Cardiac fibroblast (primary cell): ENCODE measurements around the gene DYNAP.
A peak's percentile ranks its signal among the peaks of the same experiment; 100 is the strongest.

ENCODE experiments used
- DNase-seq, 2 donors: peaks; one replicate each; pipeline versions ENCODE4 v3.0.0 to v3.0.0-alpha.2; 2010; ENCODE audit warnings: low read depth in 2 of 2
- H3K4me3 ChIP-seq, 2 donors: replicated peaks in 1 of 2; 1 replicate in 1 of 2; 2 replicates in 1 of 2; pipeline ENCODE4 v1.5.1; 2011; ENCODE audit warnings: low read depth in 2 of 2, low read length in 2 of 2, mild to moderate bottlenecking in 2 of 2, moderate library complexity in 1 of 2
- TF ChIP-seq, protein P1 (sequence below): IDR thresholded peaks from one replicate; pipeline ENCODE4 v1.5.1; 2011; ENCODE audit warnings: low read depth, mild to moderate bottlenecking, low read length, inconsistent platforms

DYNAP gene

DNA sequence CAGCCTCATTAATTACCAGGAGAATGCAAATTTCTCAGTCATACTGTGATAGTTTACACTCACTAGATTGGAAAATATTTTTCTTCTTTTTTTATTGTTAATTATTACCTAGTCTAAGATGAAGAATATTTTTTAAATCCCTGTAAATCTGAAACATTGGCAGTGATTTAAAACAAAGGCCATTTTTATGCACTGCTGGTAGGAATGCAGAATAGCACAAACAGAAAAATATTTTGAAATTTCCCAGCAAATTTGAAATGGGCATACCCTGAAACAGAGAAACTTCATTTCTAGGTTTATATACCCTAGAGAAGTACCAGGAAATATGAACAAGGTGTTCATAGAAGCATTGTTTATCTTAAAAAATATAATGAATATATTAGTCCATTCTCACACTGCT is 31.0 kb downstream of the DYNAP start:
- TF ChIP-seq, protein P1, sequence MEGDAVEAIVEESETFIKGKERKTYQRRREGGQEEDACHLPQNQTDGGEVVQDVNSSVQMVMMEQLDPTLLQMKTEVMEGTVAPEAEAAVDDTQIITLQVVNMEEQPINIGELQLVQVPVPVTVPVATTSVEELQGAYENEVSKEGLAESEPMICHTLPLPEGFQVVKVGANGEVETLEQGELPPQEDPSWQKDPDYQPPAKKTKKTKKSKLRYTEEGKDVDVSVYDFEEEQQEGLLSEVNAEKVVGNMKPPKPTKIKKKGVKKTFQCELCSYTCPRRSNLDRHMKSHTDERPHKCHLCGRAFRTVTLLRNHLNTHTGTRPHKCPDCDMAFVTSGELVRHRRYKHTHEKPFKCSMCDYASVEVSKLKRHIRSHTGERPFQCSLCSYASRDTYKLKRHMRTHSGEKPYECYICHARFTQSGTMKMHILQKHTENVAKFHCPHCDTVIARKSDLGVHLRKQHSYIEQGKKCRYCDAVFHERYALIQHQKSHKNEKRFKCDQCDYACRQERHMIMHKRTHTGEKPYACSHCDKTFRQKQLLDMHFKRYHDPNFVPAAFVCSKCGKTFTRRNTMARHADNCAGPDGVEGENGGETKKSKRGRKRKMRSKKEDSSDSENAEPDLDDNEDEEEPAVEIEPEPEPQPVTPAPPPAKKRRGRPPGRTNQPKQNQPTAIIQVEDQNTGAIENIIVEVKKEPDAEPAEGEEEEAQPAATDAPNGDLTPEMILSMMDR = no peak
- no peak for DNase-seq
- H3K4me3 ChIP-seq = no peak overlapping the region

GRCh38 chr18:54626779-54627178 is 35.7 kb downstream of the DYNAP start:
- no peak for DNase-seq
- H3K4me3 ChIP-seq = no peak overlapping the region
- TF ChIP-seq, protein P1 = no peak

DNA sequence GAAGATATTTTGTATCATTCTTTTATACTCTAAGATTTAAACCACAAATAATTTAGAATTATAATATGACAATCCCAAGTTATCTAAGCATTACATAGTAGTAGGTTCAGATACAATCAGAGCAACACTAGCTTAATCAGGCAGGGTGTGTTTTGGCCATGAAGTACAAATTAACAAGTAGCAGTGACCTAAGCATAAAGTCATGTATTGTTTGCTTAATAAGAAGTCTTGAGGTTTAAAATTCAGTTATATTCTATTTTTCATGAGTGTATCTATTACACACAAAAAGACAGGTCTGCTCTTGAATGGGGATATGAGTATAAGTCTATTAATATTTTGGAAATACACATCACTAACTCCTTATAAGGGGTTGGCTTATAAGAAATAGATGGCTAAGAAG is 39.9 kb downstream of the DYNAP start:
- TF ChIP-seq, protein P1 = no peak
- no peak overlapping the region for H3K4me3 ChIP-seq
- no peak for DNase-seq

GRCh38 chr18:54636217-54636616 is 45.2 kb downstream of the DYNAP start:
- no peak overlapping the region for H3K4me3 ChIP-seq
- TF ChIP-seq, protein P1 = no peak
- no peak for DNase-seq

DNA sequence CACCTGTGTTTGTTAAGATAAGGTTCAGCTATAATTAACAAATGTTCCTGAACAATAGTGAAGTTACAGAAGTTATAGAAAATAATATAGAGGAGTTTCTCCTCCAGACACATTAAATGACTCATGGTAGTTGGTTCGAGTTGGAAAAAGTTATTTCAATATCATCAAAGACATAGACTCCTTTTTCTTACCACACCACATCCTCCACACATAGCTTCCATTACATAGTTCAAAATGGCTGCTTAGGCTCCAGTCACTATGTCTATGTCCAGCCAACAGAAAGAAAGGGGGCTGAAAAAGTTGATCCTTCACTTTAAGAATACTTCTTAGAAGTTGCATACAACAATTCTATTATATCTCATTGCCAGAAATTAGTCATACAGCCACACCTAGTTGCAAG is 50.7 kb downstream of the DYNAP start:
- no peak overlapping the region for H3K4me3 ChIP-seq
- no peak for DNase-seq
- TF ChIP-seq, protein P1 = no peak

DNA sequence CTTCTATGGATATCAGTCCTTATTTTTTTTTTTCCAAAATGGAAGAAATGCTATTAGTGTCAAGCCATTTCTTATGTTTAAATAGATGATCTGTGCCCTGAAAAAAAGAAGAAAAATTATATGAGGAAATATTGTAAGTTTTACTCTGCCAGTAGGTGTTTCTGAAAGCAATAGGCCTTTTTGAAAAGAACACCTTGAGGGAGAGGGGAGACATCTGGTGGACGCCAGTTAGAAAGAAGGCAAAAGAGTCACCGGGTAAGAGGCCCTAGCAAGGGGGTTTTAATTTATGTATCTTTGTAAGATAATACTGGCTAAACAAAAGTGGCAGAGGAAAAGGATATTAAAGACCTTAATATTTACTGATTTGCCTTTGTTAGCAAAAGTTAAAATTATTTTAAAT is 56.1 kb downstream of the DYNAP start:
- DNase-seq = peak; percentile 29 to 47
- no peak overlapping the region for H3K4me3 ChIP-seq
- TF ChIP-seq, protein P1 = peak; percentile 38
